Gastroesophageal sphincter (tissue), 4 donors: ENCODE results near the gene FAM120A. TPM values are rescaled to one million over a fixed set of nuclear protein-coding genes. Genes with fewer than 3 reads are reported as not detected.

ENCODE experiments used
- ATAC-seq: fragments of 150-250 bp; one replicate; pipeline ENCODE4 v1.9.1; 2016; ENCODE audit warnings: mild to moderate bottlenecking, moderate library complexity
- H3K27ac ChIP-seq, 4 donors: fragments of 200-600 bp; sonication (generic) in 3 of 4; 1 replicate in 3 of 4; 2 replicates in 1 of 4; pipeline ENCODE4 v1.5.1; 2016 to 2019
- H3K27me3 ChIP-seq: fragments of 200-600 bp; sonication (generic); one replicate; pipeline ENCODE4 v1.5.1; 2019
- H3K36me3 ChIP-seq, 2 donors: fragments of 200-600 bp; sonication (generic); one replicate each; pipeline ENCODE4 v1.5.1; 2019; ENCODE audit warnings: control low read depth in 1 of 2
- H3K4me1 ChIP-seq, 3 donors: fragments of 200-600 bp; sonication (generic); 1 replicate in 2 of 3; 2 replicates in 1 of 3; pipeline ENCODE4 v1.5.1; 2016 to 2019; ENCODE audit warnings: control low read depth in 2 of 3
- H3K4me3 ChIP-seq, 2 donors: fragments of 200-600 bp; sonication (generic); one replicate each; pipeline ENCODE4 v1.5.1; 2019; ENCODE audit warnings: mild to moderate bottlenecking in 1 of 2, moderate library complexity in 1 of 2
- H3K9me3 ChIP-seq, 3 donors: fragments of 200-600 bp; sonication (generic); one replicate each; pipeline ENCODE4 v1.5.1; 2017 to 2019; ENCODE audit warnings: control low read depth in 2 of 3
- CTCF ChIP-seq, 4 experiments: fragments of 200-600 bp in 2 of 4; fragments of 450-650 bp in 2 of 4; sonication (generic) in 1 of 4; IDR thresholded peaks; one replicate each; pipeline ENCODE4 v1.5.1; 2017 to 2019; ENCODE audit warnings: antibody characterized with exemption in 4 of 4, mild to moderate bottlenecking in 2 of 4, moderate library complexity in 2 of 4
- EP300 ChIP-seq: sonication (generic); formaldehyde crosslinking; IDR thresholded peaks from one replicate; pipeline ENCODE4 v1.6.1; 2017; ENCODE audit warnings: antibody characterized with exemption, mild to moderate bottlenecking
- POLR2A ChIP-seq, 2 donors: fragments of 450-650 bp; IDR thresholded peaks; one replicate each; pipeline ENCODE4 v1.6.1; 2017; ENCODE audit warnings: antibody characterized with exemption in 2 of 2, mild to moderate bottlenecking in 2 of 2, moderate library complexity in 1 of 2
- POLR2AphosphoS5 ChIP-seq: sonication (generic); formaldehyde crosslinking; IDR thresholded peaks from one replicate; pipeline ENCODE4 v1.6.1; 2017; ENCODE audit warnings: antibody characterized with exemption
- WGBS, 2 donors: methylation state at CpG; one replicate each; pipeline ENCODE4 v1.1.5; 2018; ENCODE audit warnings: low coverage in 1 of 2; 5-methylcytosine and 5-hydroxymethylcytosine counted together
- total RNA-seq, 4 donors: library from RNA; depleted of rRNA; stranded (reverse); fragments of >200 nt; gene quantifications; one replicate each; pipeline ENCODE4 v1.1.0, GENCODE V29; 2016

FAM120A gene
- total RNA-seq: 100 to 1,000 TPM in 1 of 4 donors, 10 to 100 TPM in 3; 68.6 to 116 (median 75.7) TPM

- peak; percentile 89 for ATAC-seq
- TF ChIP-seq CTCF (IDR thresholded peaks at IDR 0.05): peak in 2 of 4 experiments; percentile 12 to 20
- no peak for TF ChIP-seq EP300
- peak; percentile 96 for TF ChIP-seq POLR2A (IDR thresholded peaks at IDR 0.05)
- peak; percentile 60 for TF ChIP-seq POLR2AphosphoS5
- Histone ChIP-seq H3K4me3 (peak within 1 kb of the TSS; percentile 69 to 91), H3K27ac (peak within 1 kb of the TSS; percentile 95 to 98 (median 97)), H3K27me3 (no peaks in the 10 kb centered on the region), H3K4me1 (peaks cover 6 to 50% (median 16%) of the 10 kb centered on the region in 3 donors), H3K9me3 (no peaks in the 10 kb centered on the region), H3K36me3 (peaks cover 0 to 30% of the 10 kb centered on the region in 2 donors)
- WGBS, 2 donors: 0% methylated on average over 1 of the region's 100 CpGs; no CpG with 5 or more reads in 1 of the 2 donors
Measured at GRCh38 chr9:93450945-93451815, at the start of gene FAM120A. TSS of gene FAM120A (plus strand) at chr9:93451685. CDS start at chr9:93451916, 231 bp downstream.

DNA sequence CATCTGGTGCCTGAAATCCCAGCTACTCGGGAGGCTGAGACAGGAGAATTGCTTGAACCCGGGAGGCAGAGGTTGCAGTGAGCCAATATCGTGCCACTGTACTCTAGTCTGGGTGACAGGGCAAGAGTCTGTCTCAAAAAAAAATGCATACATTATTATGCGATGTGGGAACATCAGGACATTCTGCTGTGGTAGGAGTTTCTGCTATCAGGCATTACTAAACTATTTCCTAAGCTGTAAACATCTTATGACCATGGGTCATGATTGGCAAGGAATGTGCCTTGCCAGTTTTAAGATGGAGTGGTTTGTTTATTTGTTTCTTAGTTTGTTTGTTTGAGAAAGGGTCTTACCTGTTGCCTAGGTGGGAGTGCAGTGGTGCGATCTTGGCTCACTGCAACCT lies 45.1 kb upstream of the FAM120A start:
- TF ChIP-seq POLR2A (IDR thresholded peaks at IDR 0.05): no peak
- TF ChIP-seq CTCF (IDR thresholded peaks at IDR 0.05): no peak
- no peak for TF ChIP-seq POLR2AphosphoS5
- TF ChIP-seq EP300: no peak
- Histone ChIP-seq H3K9me3 (no peaks in the 10 kb centered on the region), H3K27ac (no peak overlapping the region), H3K4me1 (no peaks in the 10 kb centered on the region), H3K36me3 (no peaks in the 10 kb centered on the region), H3K27me3 (peaks cover 7% of the 10 kb centered on the region), H3K4me3 (no peak overlapping the region)
- 91 to 92% methylated on average over 4 to 5 of the region's 5 CpGs for WGBS, 2 donors
- ATAC-seq: no peak

DNA sequence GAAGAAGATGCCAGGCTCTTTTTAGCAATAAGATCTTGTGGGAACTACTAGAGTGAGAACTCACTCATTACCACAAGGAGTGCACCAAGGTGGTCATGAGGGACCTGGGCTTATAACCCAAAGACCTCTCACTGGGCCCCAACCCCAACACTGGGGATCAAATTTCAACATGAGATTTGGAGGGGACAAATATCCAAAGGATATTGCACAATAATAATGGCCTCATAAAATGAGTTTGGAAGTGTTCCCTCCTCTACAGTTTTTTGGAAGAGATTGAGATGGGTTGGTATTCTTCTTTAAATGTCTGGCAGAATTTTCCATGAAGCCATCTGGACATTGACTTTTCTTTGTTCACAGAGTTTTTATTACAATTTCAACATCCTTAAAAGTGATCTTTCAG lies 38.0 kb upstream of the FAM120A start:
- Histone ChIP-seq H3K27me3 (no peaks in the 10 kb centered on the region), H3K36me3 (no peaks in the 10 kb centered on the region), H3K9me3 (peaks cover 0 to 20% (median 0%) of the 10 kb centered on the region in 3 donors), H3K4me3 (no peak overlapping the region), H3K27ac (no peak overlapping the region), H3K4me1 (no peaks in the 10 kb centered on the region)
- TF ChIP-seq EP300: no peak
- TF ChIP-seq POLR2AphosphoS5: no peak
- no peak for TF ChIP-seq CTCF (IDR thresholded peaks at IDR 0.05)
- TF ChIP-seq POLR2A (IDR thresholded peaks at IDR 0.05): no peak
- ATAC-seq: no peak

DNA sequence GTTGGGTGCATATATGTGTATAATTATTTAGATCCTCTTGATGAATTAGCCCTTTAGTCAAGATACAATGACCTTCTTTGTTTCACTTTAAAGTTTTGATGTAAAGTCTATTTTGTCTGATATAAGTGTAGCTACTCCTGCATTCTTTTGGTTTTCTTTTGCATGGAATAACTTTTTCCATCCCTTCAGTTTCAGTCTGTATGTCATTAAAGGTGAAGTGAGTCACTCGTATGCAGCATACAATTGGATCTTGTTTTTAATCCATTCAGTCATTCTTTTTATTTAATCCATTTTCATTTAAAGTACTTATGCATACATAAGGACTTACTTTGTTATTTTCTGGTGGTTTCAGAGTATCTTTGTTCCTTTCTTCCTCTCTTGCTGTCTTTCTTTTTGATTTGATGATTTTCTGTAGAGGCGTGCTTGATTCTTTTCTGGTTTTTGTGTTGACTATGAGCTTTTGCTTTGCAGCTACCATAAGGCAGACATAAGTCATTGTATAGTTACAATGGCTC lies 36.3 kb upstream of the FAM120A start:
- Histone ChIP-seq H3K27ac (no peak overlapping the region), H3K36me3 (no peaks in the 10 kb centered on the region), H3K27me3 (no peaks in the 10 kb centered on the region), H3K9me3 (peaks cover 0 to 34% (median 1%) of the 10 kb centered on the region in 3 donors), H3K4me3 (no peak overlapping the region), H3K4me1 (no peaks in the 10 kb centered on the region)
- 66 to 67% methylated on average over 2 of the region's 2 CpGs for WGBS, 2 donors
- TF ChIP-seq POLR2AphosphoS5: no peak
- TF ChIP-seq EP300: no peak
- TF ChIP-seq CTCF (IDR thresholded peaks at IDR 0.05): no peak
- no peak for TF ChIP-seq POLR2A (IDR thresholded peaks at IDR 0.05)
- no peak for ATAC-seq
